Dendritic cell treated with granulocyte-macrophage colony-stimulating factor and Interleukin-4, amounts not matched to agents 40 ng/mL and 50 ng/mL, for 4 days (primary cell): ENCODE measurements around the gene SLC25A13.
"Not testable (repeated sequence)": the region's sequence is repeated elsewhere in the genome, so short reads cannot be mapped to it uniquely, and the experiment has no call there.

ENCODE experiments used
- H3K27ac Mint-ChIP-seq: one replicate; pipeline ENCODE4 v1.8.0; 2022; ENCODE audit warnings: mild to moderate bottlenecking, mixed read lengths
- H3K27me3 Mint-ChIP-seq: one replicate; pipeline ENCODE4 v1.8.0; 2022; ENCODE audit warnings: mild to moderate bottlenecking, mixed read lengths
- H3K36me3 Mint-ChIP-seq: one replicate; pipeline ENCODE4 v1.8.0; 2022; ENCODE audit warnings: low read depth, mixed read lengths
- H3K4me1 Mint-ChIP-seq: one replicate; pipeline ENCODE4 v1.8.0; 2022; ENCODE audit warnings: low read depth, mixed read lengths
- H3K4me3 Mint-ChIP-seq: one replicate; pipeline ENCODE4 v1.8.0; 2022; ENCODE audit warnings: mild to moderate bottlenecking, moderate library complexity, mixed read lengths
- H3K9me3 Mint-ChIP-seq: one replicate; pipeline ENCODE4 v1.8.0; 2022; ENCODE audit warnings: mixed read lengths
- intact Hi-C: fragments of 100-400 bp; cut with micrococcal nuclease; formaldehyde crosslinking; loops from one replicate; pipeline ENCODE4 v1.15.0; 2022

Gene SLC25A13

DNA sequence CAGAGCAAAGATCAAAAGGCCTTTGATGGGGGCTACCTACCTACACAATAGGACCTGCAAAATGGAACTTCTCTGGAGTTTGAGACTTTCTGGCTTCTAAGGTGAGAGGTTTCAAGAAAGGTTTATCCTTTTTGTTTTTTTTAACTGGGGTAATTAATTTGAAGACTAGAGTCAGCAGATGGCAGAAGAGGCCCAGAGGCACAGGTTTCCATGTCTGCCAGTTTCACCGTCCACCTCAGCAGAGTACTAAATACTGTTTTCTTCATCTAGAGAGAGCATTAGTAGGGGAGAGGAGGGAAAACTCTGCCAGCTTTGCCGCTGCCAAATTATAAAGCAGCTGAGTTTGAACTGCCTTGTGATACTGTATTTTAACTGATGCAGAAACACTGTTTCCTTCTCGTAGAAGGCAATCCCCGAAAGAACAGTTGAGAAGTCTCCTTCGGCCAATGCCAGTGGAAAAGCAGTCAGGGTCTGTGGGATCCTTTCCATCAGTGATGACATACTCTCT lies 138.7 kb downstream of the SLC25A13 start:
- Mint-ChIP-seq H3K4me3 (no peak overlapping the region), H3K9me3 (no peaks in the 10 kb centered on the region), H3K27me3 (no peaks in the 10 kb centered on the region), H3K4me1 (no peaks in the 10 kb centered on the region), H3K27ac (no peak overlapping the region), H3K36me3 (peaks cover 83% of the 10 kb centered on the region)
- intact Hi-C loops, result no loop called here

DNA sequence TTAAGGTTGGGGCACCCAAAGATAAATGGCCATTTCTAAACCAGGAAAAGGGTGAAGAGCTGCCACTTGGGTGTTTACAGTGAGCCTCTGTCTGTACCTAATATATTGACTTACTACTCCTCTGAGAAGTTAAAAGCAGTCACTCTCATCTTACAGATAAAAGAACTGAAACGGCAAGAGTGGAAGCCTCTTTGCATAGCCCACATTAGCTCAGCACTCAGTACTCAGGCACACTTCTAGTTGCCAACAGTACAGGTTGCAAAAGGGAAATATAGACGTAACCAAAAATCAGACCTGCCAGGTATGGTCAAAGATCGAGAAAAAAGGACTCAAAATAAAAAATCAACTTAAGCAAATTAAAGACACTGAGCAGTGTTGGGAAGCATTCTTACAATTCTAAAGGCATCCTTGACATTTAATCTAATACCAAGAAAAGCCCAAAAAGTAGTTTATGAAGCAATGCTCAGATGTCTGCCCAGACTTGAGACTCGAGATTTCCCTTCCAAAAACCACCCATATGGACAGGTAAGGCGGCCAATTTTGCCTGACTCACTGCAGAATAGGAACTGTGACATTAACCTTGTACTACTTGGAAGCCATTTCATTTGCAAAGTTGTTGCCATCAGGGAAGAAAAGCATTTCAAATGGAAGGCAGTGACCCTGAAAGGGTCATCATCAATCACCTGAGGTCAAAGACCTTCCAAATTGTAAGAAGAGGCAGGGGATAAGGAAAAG lies 139.3 kb downstream of the SLC25A13 start:
- peaks cover 85% of the 10 kb centered on the region for H3K36me3 Mint-ChIP-seq
- no peaks in the 10 kb centered on the region for H3K9me3 Mint-ChIP-seq
- no peaks in the 10 kb centered on the region for H3K27me3 Mint-ChIP-seq
- no peaks in the 10 kb centered on the region for H3K4me1 Mint-ChIP-seq
- H3K27ac Mint-ChIP-seq, result no peak overlapping the region
- no peak overlapping the region for H3K4me3 Mint-ChIP-seq
- intact Hi-C loops, result no loop called here

DNA sequence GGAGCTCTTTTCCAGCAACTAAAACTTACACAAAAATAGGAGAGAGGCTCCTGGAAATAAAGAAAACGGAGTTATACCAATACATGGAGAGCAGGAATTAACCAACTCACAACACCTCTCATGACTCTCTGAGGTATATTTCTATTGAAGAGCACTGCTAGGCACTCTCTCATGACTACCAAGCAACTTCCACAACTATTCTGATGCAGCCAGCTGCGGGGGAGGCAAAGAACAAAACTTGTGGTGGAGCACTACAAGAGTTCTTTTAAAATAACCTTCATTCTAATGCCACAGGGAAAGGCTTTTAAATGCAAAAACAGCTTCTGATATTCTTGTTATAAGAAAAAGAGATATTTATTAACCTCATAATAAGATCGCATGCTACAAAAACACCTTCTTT lies 140.7 kb downstream of the SLC25A13 start:
- Mint-ChIP-seq H3K36me3 (peaks cover 85% of the 10 kb centered on the region), H3K4me3 (no peak overlapping the region), H3K27ac (no peak overlapping the region), H3K9me3 (no peaks in the 10 kb centered on the region), H3K27me3 (no peaks in the 10 kb centered on the region), H3K4me1 (no peaks in the 10 kb centered on the region)
- intact Hi-C loops, result no loop called here

DNA sequence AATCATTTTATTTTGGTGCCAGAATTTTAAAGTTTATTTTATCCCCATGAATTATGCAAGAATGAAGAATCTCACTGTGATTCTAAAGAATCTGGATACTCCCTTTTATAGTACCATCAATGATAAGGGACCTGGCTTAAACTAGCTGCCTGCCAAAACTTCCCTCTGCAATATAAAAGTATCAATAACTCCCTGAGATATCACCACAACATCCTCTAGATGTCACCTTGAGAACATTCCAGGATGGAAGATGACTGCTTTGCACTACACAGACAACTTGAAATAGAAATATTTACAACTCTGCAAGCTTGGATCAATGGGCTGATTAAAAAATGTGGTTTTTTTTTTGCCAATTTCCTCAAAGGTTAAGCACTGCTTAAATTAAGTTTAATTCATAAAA lies 142.1 kb downstream of the SLC25A13 start:
- no peak overlapping the region for H3K4me3 Mint-ChIP-seq
- H3K4me1 Mint-ChIP-seq, result no peaks in the 10 kb centered on the region
- intact Hi-C loops, result no loop called here
- H3K36me3 Mint-ChIP-seq, result peaks cover 82% of the 10 kb centered on the region
- no peak overlapping the region for H3K27ac Mint-ChIP-seq
- no peaks in the 10 kb centered on the region for H3K27me3 Mint-ChIP-seq
- H3K9me3 Mint-ChIP-seq, result no peaks in the 10 kb centered on the region

DNA sequence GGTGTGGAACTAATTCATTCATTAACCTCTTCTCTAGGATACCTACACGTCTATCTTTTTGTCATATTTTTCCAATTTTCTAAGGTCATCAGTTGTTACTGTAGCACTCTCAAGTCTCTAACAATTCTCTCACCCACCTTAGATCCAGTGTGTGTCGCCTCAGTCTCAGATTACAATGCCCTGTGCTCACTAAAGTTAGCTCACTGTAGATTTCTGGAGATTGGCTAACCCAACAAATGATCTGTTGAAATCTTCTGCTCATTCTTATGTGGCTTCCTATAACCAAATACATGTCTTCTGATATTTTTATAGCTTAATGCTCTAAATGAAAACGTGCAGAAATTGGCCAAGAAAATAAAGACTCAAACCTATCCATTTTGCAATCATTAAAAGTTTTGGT lies 142.6 kb downstream of the SLC25A13 start:
- no peak overlapping the region for H3K4me3 Mint-ChIP-seq
- H3K27ac Mint-ChIP-seq, result no peak overlapping the region
- intact Hi-C loops, result no loop called here
- peaks cover 82% of the 10 kb centered on the region for H3K36me3 Mint-ChIP-seq
- no peaks in the 10 kb centered on the region for H3K27me3 Mint-ChIP-seq
- H3K9me3 Mint-ChIP-seq, result no peaks in the 10 kb centered on the region
- H3K4me1 Mint-ChIP-seq, result no peaks in the 10 kb centered on the region

DNA sequence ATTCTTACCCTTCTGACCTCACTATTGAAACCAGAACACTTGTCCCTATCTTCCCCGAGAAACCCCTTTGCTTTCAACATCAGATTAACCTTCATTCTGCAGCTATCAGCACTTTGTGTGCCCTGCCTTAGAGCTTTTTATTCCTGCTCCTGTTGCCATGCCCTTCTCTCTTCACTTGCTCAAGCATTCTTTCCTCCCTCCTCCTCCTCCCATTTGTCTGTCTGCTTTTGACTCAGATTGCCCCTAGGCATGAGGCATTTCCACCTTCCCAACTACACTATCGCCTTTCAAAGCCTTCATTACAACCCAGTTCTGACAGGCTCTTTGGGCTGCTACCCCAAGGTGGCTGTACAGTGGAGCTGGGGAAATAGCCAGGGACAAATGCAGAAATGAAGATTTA lies 143.3 kb downstream of the SLC25A13 start:
- Mint-ChIP-seq H3K4me3 (no peak overlapping the region), H3K27ac (no peak overlapping the region), H3K27me3 (no peaks in the 10 kb centered on the region), H3K36me3 (peaks cover 82% of the 10 kb centered on the region), H3K4me1 (no peaks in the 10 kb centered on the region), H3K9me3 (no peaks in the 10 kb centered on the region)
- intact Hi-C loops, result no loop called here

DNA sequence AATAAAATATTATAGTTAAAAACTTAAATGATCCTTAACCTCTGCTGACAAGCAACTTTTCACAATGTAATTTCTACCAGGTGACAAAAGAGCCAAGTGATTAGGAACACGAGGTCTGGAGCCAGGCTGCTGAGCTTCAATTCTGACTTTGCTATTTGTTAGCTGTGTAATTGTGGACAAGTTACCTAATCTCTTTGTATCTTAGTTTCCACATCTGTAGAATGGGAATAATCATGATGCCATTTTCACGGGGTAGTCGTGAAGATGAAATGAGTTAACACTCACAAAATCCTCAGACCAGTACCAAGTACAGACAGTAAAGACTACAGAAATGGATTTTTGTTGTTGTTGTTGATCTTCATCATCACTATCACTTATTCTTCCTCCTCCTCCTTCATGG lies 144.5 kb downstream of the SLC25A13 start:
- Mint-ChIP-seq H3K36me3 (peaks cover 82% of the 10 kb centered on the region), H3K9me3 (no peaks in the 10 kb centered on the region), H3K4me1 (no peaks in the 10 kb centered on the region), H3K27me3 (no peaks in the 10 kb centered on the region), H3K27ac (no peak overlapping the region), H3K4me3 (no peak overlapping the region)
- intact Hi-C loops, result no loop called here

DNA sequence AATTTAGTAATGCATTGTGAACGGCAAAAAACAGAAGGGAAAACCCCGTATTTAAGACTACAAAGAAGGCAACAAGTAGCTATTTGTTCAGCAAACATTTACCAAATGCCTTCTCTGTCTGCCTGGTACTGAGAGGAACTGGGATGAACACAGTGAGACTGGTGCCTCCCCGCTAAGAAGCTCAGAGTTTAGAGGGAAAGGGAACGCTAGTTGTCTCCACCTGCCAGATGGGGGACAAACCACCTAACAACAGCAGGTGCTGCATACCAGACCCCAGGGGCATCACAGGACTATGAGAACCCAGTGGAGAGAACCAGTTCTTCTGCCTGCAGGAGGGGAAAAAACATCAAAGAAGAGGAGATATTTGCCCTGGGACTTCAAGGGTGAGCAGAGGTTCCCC lies 147.1 kb downstream of the SLC25A13 start:
- no peaks in the 10 kb centered on the region for H3K27me3 Mint-ChIP-seq
- H3K36me3 Mint-ChIP-seq, result peaks cover 83% of the 10 kb centered on the region
- H3K9me3 Mint-ChIP-seq, result no peaks in the 10 kb centered on the region
- no peak overlapping the region for H3K27ac Mint-ChIP-seq
- intact Hi-C loops, result no loop called here
- no peak overlapping the region for H3K4me3 Mint-ChIP-seq
- H3K4me1 Mint-ChIP-seq, result no peaks in the 10 kb centered on the region

DNA sequence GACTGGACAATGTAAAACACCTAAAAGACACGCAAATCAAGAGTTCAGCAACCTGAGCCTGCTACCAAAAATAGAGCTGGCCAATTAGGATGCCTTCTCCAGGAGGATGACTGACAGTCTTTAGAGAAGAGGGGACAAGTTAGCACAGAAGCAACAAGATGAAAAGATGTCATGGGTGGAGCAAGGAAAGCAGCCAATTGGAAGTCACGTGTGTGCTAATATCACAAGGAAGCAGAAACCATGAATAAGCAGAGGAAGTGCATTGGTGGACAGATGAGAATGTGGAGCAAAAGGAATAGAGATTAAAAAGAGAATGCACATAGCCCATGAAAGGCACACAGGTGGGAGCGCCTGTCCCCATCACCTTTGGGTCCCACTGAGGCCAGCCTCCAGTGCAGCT lies 148.1 kb downstream of the SLC25A13 start:
- H3K9me3 Mint-ChIP-seq, result no peaks in the 10 kb centered on the region
- H3K4me1 Mint-ChIP-seq, result no peaks in the 10 kb centered on the region
- no peaks in the 10 kb centered on the region for H3K27me3 Mint-ChIP-seq
- peaks cover 81% of the 10 kb centered on the region for H3K36me3 Mint-ChIP-seq
- intact Hi-C loops, result no loop called here
- H3K27ac Mint-ChIP-seq, result no peak overlapping the region
- H3K4me3 Mint-ChIP-seq, result no peak overlapping the region

DNA sequence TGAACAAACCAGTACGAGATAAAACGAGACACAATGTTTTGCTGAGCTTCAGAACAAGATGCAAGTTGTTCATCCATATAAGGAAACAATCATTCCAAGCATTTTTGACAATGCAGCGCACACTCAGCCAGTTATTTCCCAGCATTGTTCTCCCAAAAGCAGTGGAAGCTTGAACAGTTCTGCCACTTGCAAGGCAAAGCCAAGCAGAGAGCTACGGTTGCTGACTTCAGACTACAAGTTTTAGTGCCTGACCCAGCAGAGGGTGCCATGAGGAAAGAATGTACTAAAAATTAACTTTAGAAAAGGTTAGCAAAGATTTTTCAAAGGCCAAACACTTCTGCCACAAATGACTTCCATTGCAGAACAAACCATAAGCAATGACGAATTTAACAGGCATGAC lies 152.5 kb downstream of the SLC25A13 start:
- H3K4me1 Mint-ChIP-seq, result no peaks in the 10 kb centered on the region
- no peaks in the 10 kb centered on the region for H3K27me3 Mint-ChIP-seq
- intact Hi-C loops, result no loop called here
- no peaks in the 10 kb centered on the region for H3K9me3 Mint-ChIP-seq
- H3K27ac Mint-ChIP-seq, result no peak overlapping the region
- peaks cover 65% of the 10 kb centered on the region for H3K36me3 Mint-ChIP-seq
- no peak overlapping the region for H3K4me3 Mint-ChIP-seq

DNA sequence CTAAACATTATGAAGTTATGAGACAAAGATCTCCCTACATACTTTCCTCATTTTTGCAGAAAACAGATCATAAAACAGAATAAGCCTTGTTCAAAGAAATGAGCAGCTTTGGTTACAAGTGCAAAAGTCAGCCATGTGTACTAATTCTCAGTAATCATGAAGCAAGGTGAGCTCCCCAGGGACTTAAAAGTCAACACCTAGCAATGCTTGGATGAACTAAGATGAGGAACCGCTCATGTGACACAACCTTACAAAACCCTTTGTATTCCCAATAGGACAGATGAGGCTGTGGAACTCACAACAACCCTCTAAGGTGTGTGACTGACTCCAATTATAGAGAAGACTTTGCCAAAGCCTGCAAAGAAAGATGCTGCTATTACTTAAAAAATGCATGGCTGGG lies 154.5 kb downstream of the SLC25A13 start:
- intact Hi-C loops, result no loop called here
- H3K4me1 Mint-ChIP-seq, result no peaks in the 10 kb centered on the region
- H3K36me3 Mint-ChIP-seq, result peaks cover 65% of the 10 kb centered on the region
- no peaks in the 10 kb centered on the region for H3K27me3 Mint-ChIP-seq
- H3K9me3 Mint-ChIP-seq, result no peaks in the 10 kb centered on the region
- no peak overlapping the region for H3K27ac Mint-ChIP-seq
- H3K4me3 Mint-ChIP-seq, result no peak overlapping the region

DNA sequence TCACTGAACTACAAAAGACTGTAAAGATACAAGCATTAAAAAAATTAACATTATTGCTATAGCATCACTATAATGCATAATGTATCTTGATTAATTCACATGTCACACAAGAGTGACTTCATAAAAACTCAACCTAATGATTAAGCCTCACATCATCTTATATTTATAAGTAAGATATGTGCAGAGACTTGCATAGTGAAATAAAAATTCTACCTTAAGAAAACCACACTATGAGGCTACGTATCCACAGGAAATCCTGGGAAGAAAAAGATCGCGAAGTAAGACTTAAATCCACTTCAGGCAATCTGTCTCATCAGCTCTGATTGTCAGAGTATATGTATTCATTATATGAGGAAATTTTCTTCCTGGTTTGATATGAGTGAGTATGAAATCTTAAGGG lies 160.0 kb downstream of the SLC25A13 start:
- intact Hi-C loops, result no loop called here
- H3K36me3 Mint-ChIP-seq, result peaks cover 72% of the 10 kb centered on the region

DNA sequence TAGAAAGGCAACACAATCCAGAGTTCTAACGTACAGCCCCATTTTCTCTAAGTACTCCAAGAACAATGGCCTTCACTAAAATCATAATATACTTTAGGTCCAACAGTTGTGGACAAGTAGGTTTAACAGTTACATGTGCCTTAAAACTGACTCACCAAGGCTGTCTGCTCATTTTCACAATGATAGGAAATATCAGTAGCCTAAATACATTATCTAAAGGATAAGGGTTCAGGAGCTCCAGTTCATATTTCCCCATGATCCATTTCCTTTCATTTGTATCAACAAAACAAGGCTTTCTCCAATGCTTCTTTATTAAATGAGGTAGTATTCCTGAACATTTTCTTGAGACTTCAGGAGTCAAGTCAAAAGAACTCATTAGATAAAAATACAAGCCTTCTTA lies 164.0 kb downstream of the SLC25A13 start:
- Mint-ChIP-seq H3K4me1 (no peaks in the 10 kb centered on the region), H3K9me3 (no peaks in the 10 kb centered on the region), H3K4me3 (no peak overlapping the region), H3K36me3 (peaks cover 72% of the 10 kb centered on the region), H3K27me3 (no peaks in the 10 kb centered on the region), H3K27ac (no peak overlapping the region)
- intact Hi-C loops, result no loop called here

More for the DNA sequence above, 160.0 kb downstream of the SLC25A13 start:
- Mint-ChIP-seq H3K4me3 (no peak overlapping the region), H3K27me3 (no peaks in the 10 kb centered on the region), H3K4me1 (no peaks in the 10 kb centered on the region), H3K27ac (no peak overlapping the region), H3K9me3 (no peaks in the 10 kb centered on the region)

DNA sequence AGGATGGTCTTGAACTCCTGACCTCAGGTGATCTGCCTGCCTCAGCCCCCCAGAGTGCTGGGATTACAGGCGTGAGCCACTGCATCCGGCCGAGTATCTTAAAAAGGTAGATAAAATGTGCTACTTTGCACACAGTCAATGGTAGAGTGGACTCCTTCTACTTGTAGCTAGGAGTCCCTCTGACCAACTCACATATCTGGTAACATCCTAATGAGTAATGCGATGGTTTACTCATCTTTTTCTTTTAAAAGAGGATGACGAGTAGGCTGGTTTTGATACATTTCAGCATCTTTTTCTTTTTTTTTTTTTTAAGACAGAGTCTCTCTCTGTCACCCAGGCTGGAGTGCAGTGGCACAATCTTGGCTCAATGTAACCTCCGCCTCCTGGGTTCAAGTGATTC lies 167.4 kb downstream of the SLC25A13 start:
- H3K27ac Mint-ChIP-seq, H3K27me3 Mint-ChIP-seq, H3K4me1 Mint-ChIP-seq, H3K4me3 Mint-ChIP-seq, intact Hi-C loops, H3K9me3 Mint-ChIP-seq: not testable (repeated sequence)
- H3K36me3 Mint-ChIP-seq, result peaks cover 73% of the 10 kb centered on the region

DNA sequence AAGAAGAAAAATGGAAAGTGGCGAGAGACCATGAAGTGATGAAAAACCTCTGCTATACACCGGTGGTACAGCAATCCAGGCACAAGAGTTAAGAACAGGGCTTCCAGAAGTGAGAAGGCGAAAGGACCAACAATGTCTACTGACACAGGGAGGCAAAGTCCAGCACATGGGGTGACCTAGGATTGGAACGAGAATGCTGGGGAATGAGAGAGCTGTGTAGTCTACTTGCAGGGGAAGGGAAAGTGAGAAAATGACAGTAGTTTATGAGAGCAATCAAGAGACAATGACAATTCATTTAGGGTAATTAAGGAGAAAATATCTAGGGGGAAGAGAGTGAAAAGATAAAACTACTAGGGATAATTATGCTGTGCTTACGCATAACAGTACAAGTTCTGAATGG lies 169.2 kb downstream of the SLC25A13 start:
- H3K9me3 Mint-ChIP-seq, result no peaks in the 10 kb centered on the region
- H3K4me3 Mint-ChIP-seq, result no peak overlapping the region
- no peaks in the 10 kb centered on the region for H3K4me1 Mint-ChIP-seq
- peaks cover 79% of the 10 kb centered on the region for H3K36me3 Mint-ChIP-seq
- no peak overlapping the region for H3K27ac Mint-ChIP-seq
- H3K27me3 Mint-ChIP-seq, result no peaks in the 10 kb centered on the region
- intact Hi-C loops, result no loop called here
